Measurements from ENCODE around the gene KRTCAP3.

- TF ChIP-seq POLR2A (IDR thresholded peaks at IDR 0.05; ENCODE audit: low read depth, low read length): no peak
- TF ChIP-seq POLR2AphosphoS5 (IDR thresholded peaks at IDR 0.05; ENCODE audit: low read depth, low read length): no peak
- no peak for TF ChIP-seq TAF1 (IDR thresholded peaks at IDR 0.05; ENCODE audit: borderline replicate concordance, low read depth, low read length)
These were observed 33.4 kb upstream of the KRTCAP3 start for GRCh38 chr2:27408601-27409320.
